Stimulated activated CD4-positive, alpha-beta T cell treated with anti-CD3 and anti-CD28 coated beads, Interleukin-4, amount 100 ng/mL, for 4 hours (primary cell): ENCODE data around the gene FAM53B.
A peak's percentile ranks its signal among the peaks of the same experiment; 100 is the strongest.

Experiments
- DNase-seq, 2 experiments: peaks; one replicate each; pipeline ENCODE4 v3.0.0-alpha.2; 2020

FAM53B gene

GRCh38 chr10:124658591-124659242 lies 85.5 kb downstream of the FAM53B start:
- no peak for DNase-seq

- DNase-seq = no peak
These were observed 86.4 kb downstream of the FAM53B start for GRCh38 chr10:124657806-124658205.

GRCh38 chr10:124656541-124656940 lies 87.6 kb downstream of the FAM53B start:
- no peak for DNase-seq

GRCh38 chr10:124656113-124656490 lies 88.1 kb downstream of the FAM53B start:
- DNase-seq = no peak

- DNase-seq = no peak
These were observed 88.7 kb downstream of the FAM53B start for GRCh38 chr10:124655191-124656112.

GRCh38 chr10:124654686-124655085 lies 89.5 kb downstream of the FAM53B start:
- no peak for DNase-seq

GRCh38 chr10:124653811-124654651 lies 90.1 kb downstream of the FAM53B start:
- no peak for DNase-seq

- DNase-seq = no peak
These were observed 90.9 kb downstream of the FAM53B start for GRCh38 chr10:124653311-124653710.

- no peak for DNase-seq
These were observed 91.5 kb downstream of the FAM53B start for GRCh38 chr10:124652701-124653100.

- no peak for DNase-seq
These were observed 92.0 kb downstream of the FAM53B start for GRCh38 chr10:124652200-124652599.

- DNase-seq = no peak
These were observed 92.7 kb downstream of the FAM53B start for GRCh38 chr10:124651402-124651891.

- peak; percentile 39 to 55 for DNase-seq
These were observed 93.3 kb downstream of the FAM53B start for GRCh38 chr10:124650820-124651401.

- DNase-seq = no peak
These were observed 93.9 kb downstream of the FAM53B start for GRCh38 chr10:124650263-124650662.

- DNase-seq = no peak
These were observed 95.0 kb downstream of the FAM53B start for GRCh38 chr10:124649214-124649613.

- peak; percentile 33 to 48 for DNase-seq
These were observed 95.4 kb downstream of the FAM53B start for GRCh38 chr10:124648738-124649137.

GRCh38 chr10:124648131-124648475 lies 96.1 kb downstream of the FAM53B start:
- DNase-seq = no peak

- DNase-seq = peak; percentile 39 to 60
These were observed 96.6 kb downstream of the FAM53B start for GRCh38 chr10:124647421-124648130.

GRCh38 chr10:124646483-124647352 lies 97.5 kb downstream of the FAM53B start:
- DNase-seq = no peak

GRCh38 chr10:124645467-124646095 lies 98.6 kb downstream of the FAM53B start:
- no peak for DNase-seq

GRCh38 chr10:124644771-124645415 lies 99.3 kb downstream of the FAM53B start:
- no peak for DNase-seq
